GM12864 (cell line): Measurements from ENCODE around the gene KRT35.

ENCODE experiments used
- DNase-seq: peaks from one replicate; pipeline ENCODE4 v3.0.0-alpha.2; 2011; ENCODE audit warnings: low read depth
- H3K4me3 ChIP-seq: 2 replicates; pipeline ENCODE4 v1.5.1; 2011; ENCODE audit warnings: mild to moderate bottlenecking, low read depth, low read length, control low read depth
- TF ChIP-seq, protein P1 (sequence below): IDR thresholded peaks from 2 replicates; pipeline ENCODE4 v1.5.1; 2011; ENCODE audit warnings: low read depth, mild to moderate bottlenecking, moderate library complexity, low read length, control low read depth, inconsistent platforms; ENCODE audit errors: missing control alignments

Gene KRT35

DNA sequence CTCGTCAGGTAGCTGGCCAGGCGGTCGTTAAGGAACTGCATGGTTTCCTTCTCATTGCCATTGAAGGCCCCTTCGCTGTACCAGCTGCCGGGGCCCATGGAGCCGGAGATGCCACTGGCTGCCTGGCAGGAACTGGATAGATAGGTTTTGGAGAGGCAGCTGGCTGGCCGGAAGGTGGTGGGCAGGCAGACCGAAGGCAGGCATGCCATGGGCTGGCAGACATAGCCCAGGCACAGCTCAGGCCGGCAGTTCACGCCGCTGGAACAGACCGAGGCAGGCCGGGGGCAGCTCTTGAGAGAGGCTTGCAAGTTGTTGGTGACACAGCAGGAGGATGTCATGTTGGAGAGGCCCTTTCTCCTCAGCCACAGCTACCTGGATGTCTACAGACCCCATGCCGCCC, 14.0 kb downstream of the KRT35 start, which contains the start of gene KRT32:
KRT32 (minus strand) TSS at position 399 of the 400 bp plus-strand sequence; CDS start at position 338, 61 bp downstream.
- no peak within 1 kb of the TSS for H3K4me3 ChIP-seq
- DNase-seq: no peak
- TF ChIP-seq, protein P1, sequence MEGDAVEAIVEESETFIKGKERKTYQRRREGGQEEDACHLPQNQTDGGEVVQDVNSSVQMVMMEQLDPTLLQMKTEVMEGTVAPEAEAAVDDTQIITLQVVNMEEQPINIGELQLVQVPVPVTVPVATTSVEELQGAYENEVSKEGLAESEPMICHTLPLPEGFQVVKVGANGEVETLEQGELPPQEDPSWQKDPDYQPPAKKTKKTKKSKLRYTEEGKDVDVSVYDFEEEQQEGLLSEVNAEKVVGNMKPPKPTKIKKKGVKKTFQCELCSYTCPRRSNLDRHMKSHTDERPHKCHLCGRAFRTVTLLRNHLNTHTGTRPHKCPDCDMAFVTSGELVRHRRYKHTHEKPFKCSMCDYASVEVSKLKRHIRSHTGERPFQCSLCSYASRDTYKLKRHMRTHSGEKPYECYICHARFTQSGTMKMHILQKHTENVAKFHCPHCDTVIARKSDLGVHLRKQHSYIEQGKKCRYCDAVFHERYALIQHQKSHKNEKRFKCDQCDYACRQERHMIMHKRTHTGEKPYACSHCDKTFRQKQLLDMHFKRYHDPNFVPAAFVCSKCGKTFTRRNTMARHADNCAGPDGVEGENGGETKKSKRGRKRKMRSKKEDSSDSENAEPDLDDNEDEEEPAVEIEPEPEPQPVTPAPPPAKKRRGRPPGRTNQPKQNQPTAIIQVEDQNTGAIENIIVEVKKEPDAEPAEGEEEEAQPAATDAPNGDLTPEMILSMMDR: no peak

DNA sequence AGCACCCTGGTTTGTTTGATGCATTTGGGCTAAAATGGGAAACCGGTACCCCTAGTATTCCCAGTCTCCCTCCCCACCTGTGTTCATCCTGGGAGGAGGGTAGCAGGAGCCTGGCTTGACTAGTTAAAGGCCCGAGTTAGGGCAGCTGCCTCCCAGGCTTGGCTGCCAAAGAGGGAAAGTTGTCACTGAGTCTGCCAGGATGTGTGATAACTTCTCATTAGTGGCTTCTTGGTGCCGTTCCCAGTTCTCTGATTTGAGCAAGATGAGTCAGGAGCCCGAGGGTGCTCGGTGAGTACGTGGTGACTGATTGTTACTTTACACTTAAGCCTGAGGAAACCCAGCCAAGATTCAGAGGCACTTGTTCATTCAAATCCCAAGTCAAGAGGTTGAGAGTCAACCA, 16.3 kb downstream of the KRT35 start:
- TF ChIP-seq, protein P1: no peak
- no peak for DNase-seq
- H3K4me3 ChIP-seq: no peak overlapping the region

DNA sequence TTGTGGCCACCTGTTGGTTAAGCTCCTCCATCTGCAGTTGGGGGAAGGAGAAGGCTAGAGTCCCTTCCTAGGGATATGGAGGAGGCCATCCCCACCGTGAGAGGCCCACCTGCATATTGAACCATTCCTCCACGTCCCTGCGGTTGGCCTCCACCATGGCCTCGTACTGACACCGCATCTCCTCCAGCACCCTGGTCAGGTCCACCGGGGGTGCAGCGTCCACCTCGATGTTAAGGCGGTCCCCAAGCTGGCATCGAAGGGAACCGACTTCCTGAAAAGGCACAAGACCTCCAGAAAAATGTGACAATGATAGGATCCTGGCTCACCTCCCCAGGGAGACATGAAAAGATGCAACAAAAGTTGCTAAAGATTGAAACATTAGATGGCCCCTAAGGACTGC, 16.8 kb downstream of the KRT35 start:
- no peak overlapping the region for H3K4me3 ChIP-seq
- no peak for DNase-seq
- TF ChIP-seq, protein P1: no peak

DNA sequence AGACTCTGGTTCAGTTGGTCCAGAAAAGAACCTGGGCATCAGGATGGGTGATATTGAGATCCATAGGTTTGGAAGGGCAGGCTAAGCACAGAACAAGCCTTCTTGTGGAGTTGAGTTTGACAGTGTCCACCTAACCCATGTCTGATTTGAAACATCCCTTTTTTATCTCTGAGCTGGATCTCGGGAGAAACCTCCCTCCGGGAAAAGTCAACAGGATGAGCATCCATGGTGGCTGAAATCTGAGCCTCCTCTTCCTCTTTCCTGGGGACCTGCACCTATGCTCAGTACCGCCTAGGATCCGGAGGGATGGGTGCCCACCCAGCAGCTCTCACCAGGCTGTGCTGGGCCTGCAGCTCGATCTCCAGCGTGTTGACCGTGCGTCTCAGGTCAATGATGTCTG, 17.2 kb downstream of the KRT35 start:
- no peak overlapping the region for H3K4me3 ChIP-seq
- DNase-seq: no peak
- TF ChIP-seq, protein P1: no peak

DNA sequence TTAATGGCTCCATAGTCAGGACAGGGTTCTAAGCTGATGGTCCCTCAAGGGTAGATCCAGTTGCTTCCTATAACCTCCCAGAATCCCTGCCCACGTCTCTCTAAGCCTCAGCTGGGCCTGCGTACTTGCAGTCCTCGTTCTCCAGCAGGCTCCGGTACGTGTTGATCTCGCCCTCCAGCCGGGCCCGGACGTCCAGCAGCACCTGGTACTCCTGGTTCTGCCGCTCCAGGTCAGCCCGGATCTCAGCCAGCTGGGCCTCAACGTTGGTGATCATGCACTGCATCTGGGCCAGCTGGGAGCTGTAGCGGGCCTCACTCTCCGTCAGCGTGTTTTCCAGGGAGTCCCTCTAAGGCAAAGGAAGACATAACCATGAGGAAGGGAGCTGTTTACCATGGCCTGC, 18.2 kb downstream of the KRT35 start:
- no peak for DNase-seq
- TF ChIP-seq, protein P1: no peak
- no peak overlapping the region for H3K4me3 ChIP-seq

DNA sequence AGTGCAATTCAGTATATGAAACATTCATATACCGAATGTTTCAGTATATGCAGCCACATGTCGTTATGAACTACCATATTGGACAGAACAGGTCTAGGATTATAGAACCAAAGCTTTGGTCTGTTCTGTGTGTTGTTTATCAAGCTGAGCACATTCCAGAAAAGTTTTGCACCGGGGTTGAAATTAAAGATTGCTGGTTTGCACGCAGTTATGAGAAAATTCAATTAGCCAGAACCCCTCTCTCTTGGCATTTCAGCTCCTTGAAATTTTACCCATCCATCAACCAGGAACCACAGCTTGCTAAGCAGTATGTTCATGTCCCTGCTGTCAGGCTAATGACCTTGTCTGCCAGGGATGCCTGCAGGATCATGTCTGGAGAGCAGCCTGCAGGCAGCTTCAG, 23.3 kb downstream of the KRT35 start:
- DNase-seq: no peak
- H3K4me3 ChIP-seq: no peak overlapping the region
- TF ChIP-seq, protein P1: no peak

DNA sequence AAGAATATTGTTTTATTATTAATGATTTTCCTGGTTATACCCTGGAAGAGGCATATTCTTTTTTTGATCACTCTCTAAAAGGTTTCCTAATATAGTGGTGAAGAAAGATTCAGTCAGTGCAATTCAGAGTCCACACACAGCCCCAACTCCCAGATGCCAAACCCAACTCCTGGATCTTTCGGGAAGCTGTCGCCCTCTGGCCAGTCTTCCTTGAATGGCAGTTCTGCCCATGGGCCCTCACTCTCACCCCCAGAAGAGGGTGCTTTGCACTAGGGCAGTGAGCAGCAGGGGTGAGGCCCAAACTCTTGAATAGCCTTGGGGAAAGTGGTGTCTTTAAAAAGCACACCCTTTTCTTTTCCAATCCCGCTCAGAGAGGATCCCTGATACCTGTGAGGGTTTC, 24.7 kb downstream of the KRT35 start:
- DNase-seq: no peak
- TF ChIP-seq, protein P1: no peak
- no peak overlapping the region for H3K4me3 ChIP-seq
